Putamen (tissue), 1 donor: ENCODE measurements around the gene NPHP4.
"Not testable (repeated sequence)": the region's sequence is repeated elsewhere in the genome, so short reads cannot be mapped to it uniquely, and the experiment has no call there.

Source experiments
- DNase-seq: peaks from one replicate; pipeline ENCODE4 v3.0.0-alpha.2; 2016; ENCODE audit warnings: low spot score

NPHP4 gene

DNA sequence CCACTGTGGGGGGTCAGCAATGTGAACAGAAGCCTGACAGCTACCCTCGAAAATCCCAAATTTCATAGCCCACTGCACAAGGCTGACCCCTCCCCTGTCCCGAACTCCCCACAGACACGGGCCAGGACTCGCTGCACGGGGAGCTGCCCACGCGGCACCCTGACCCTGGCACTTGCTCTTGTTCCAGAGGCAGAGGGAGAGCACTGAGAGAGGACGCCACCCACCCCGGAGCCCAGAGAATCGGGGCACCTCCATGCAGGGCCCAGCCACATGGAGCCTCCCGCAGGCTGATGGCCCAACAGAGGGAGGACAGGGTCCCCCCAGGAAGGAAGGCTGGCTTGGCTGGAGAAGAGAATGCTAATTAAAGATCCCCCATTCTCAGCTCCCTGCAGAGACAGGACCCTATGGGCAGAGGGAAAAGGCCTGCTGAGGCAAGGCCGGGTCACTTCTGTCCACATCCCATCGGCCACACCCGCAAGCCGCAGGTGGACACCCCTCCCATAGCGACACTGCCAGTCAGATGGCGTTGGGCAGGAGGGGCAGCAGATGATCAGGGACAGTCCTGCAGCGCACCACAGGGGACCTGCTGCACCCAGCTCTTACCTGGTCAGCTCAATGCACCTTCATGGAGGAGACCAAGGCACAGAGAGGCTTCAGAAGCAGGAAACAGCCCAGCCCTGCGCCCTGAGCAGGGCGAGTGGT is 136.9 kb downstream of the NPHP4 start:
- no peak for DNase-seq

DNA sequence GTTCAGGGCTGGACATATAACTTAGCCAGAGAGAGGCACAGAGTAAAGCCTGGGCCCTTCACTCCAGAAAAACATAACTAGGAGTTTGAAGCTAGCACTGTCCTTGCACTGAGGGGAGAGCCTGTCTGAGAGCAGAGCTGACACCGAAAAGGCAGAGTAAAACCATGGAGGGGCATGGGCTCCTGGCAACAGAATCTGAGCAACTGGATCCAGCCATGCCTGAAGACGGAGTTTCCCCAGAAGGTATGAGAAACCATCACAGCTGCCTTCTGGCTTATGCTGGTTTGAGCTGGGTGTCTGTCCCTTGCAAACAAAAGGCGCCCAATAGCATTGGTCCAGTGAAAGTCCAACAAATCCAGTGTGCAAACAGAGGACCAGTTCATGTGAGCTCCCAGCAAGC is 137.5 kb downstream of the NPHP4 start:
- no peak for DNase-seq

DNA sequence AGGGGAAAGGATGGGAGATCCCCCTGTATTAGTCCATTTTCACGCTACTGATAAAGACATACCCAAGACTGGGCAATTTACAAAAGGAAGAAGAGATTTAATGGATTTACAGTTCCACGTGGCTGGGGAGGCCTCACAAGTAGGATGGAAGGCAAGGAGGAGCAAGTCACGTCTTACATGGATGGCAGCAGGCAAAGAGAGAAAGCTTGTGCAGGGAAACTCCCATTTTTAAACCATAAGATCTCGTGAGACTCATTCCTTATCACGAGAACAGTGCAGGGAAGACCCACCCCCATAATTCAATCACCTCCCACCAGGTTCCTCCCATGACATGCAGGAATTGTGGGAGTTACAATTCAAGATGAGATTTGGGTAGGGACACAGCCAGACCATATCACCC is 138.4 kb downstream of the NPHP4 start:
- DNase-seq, result not testable (repeated sequence)

DNA sequence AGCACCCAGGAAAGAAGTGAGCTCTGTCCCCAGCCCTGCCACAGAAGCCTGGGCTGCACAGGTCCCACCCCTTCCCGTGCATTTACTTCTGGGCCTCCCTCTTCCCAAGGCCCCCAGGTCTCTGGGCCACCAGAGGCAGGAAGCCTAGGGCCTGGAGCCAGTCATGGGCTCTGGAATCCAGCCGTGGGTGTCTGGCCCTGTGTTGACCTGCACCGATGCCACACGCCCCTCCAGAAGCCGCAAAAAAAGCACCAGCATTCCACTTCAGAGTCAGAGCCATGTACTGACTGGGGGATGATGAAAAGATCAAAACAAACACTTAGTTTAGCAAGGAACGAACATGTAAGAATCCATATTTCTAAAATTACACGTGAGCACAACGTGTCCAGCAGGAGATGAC is 141.7 kb downstream of the NPHP4 start:
- no peak for DNase-seq

DNA sequence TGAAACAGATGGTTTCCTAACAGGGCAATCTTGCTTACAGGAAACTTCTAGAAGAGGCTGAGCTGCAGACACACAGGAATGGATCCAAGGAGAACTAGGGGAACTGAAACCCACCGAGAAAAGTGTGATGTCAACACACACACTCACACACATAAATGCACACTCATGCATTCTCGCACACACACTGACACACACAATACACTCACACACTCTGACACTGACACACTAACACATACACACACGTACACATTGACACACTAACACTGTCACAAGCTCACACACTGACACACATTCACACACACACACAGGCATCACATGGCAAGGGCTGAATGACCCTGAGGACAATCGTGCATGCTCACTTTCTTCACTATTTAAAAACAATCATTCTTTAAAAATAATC is 142.7 kb downstream of the NPHP4 start:
- no peak for DNase-seq

DNA sequence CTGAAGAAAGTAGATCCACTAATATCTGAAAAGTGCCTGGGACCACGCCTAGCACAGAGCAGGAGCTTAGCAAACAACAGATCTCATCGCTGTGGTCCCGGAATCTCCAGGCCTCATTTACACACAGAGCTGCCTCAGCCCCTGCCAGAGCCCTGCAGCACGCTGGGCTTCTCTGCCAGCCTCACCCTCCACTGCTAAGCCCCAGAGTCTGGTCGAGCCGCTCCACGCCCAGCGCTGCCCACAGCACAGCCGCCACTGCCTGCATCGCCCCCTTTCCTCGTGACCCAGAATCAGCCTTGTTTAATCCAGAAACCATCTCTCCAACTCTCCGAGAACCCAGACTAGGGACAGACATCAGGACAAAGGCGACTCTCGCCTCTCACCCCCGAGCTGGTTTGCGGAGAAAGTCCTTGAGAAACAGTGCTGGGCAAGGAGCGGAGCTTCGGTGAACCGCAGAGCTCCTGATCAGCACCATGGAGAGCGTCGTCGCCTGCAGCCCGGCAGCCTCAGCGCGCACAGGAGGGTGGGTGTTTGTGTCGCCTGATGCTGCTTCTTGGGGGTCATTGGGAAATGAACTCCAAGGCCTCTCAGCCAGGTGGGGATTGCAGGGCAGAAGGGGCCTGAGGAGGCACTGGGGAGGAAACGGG is 145.1 kb downstream of the NPHP4 start:
- DNase-seq, result no peak

DNA sequence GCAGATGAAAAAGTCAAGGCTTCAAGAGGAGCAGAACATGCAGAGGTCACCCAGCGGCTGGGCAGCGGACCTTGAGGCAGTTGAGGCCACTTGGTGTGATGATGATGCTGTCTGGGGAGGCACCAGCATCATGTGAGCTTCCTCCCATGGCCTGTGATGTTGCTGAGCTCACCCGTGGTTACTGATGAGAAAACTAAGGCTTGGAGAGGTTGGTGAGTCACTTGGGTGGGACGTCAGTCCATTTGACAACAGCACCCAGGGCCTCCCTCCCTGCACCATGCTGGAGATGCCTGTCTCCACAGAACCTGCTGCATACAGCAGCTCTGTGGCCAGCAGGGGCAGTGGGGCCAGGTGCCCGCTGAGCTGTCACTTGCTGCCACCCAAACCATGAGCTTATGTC is 146.8 kb downstream of the NPHP4 start:
- DNase-seq, result no peak

DNA sequence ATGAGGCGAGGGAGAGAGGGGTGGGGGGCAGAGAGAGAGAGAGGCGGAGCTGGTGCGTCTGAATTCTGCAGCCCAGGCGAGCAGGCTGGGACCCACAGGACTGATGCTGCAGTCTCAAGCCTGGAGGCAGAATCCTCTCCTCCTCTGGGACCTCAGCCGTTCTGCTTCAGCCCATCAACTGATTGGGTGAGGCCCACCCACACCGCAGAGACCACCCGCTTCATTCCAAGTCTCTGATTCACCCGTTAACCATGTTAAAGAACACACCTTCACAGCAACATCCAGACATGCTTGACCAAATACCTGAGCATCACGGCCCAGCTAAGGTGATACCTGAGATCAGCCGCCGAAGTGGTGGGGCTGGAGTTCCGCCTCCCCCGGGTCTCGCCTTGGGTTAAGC is 147.8 kb downstream of the NPHP4 start:
- no peak for DNase-seq

DNA sequence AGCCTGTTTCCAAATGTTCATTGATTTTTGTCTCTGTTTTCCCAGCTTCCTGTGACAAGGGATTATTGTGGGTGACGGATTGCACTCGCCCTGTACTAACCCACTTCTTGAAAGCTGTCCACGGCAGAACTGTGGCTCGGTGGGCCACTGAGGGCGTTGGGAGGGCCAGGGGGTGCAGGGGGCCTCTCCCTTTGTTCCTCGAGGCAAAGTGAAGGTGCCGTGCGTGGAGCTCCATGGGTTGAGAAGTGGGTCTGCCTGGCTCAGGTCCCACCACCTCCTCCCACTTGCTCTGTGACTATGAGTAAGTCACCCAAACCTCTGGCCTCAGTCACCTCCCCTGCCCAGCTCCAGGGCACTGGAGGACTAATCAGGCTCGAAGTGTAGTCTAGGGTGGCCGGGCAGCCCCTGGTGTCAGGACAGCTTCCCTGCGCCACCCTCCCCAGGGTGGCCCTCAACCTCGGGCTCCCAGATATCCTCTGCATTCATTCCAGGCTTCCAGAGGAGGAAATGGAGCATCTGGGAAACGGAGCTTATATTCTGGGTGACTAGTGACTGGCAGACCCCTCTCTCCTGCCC is 148.6 kb downstream of the NPHP4 start:
- DNase-seq, result no peak

DNA sequence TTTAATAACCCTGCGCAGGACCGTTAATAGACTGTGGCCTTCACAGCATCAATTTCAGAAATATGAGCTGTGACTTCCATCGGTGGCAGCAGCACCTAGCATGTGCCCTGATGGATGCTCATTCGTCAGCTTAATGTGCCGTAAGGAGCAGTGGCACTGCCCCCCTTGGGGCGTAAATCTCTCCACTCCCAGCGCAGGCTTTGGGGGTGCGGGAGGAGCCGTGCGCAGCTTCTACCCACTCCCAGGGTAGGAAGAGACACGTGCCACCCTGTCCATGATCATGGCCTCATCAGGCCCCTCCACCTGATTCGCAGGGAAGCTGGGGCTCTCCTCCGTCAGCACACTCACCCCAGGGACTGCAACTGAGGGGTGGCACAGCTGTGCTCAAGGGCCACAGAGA is 149.5 kb downstream of the NPHP4 start:
- no peak for DNase-seq

DNA sequence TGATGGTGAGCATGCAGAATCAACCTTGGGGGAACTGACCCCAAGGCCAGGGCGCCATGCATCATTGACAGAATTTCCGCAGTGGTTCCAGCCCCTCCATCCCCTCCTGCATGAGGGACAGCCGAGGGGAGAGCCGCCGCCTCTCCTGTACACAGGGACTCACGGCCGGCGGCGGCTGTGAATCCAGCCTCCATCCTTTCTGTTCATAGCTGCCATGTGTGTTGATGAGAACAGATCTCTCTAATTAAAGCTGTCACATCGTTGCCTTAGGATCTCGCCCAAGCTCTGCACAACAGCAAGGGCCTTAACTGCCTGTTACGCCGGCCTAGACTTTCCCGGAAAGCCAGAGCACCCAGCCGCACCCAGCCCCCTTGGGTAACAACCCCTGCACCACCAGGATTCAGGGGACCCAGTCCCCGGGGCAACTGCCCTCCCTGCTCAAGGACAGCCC is 151.6 kb downstream of the NPHP4 start:
- no peak for DNase-seq

DNA sequence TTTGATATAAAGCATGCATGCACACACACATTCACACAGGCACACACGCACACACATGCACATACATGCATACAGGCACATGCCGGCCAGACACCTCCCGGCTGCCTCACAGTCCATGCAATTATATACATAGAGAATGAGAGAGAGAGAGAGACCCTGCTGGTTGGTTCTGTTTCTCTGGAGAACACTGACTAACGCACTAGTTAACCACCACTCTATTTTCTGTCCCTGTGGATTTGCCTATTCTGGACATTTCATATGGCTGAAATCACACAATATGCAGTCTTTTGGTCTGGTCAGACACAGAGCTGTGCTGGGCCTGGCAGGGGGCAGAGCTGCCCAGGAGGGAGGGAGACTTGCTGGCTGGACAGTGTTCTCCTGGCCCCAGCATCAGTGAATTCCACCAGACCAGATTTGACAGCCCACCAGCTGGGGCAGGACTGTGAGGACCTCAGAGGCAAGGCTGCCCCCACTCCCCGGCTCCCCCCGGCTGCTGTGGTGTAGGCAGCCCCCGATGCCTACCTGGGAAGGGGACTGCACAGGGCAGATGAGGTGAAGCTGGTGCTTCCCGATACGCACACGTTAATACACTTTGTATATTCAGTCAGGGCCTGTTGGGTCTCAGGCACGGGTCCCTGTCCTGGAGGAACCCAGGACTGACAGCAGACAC is 152.2 kb downstream of the NPHP4 start:
- no peak for DNase-seq

DNA sequence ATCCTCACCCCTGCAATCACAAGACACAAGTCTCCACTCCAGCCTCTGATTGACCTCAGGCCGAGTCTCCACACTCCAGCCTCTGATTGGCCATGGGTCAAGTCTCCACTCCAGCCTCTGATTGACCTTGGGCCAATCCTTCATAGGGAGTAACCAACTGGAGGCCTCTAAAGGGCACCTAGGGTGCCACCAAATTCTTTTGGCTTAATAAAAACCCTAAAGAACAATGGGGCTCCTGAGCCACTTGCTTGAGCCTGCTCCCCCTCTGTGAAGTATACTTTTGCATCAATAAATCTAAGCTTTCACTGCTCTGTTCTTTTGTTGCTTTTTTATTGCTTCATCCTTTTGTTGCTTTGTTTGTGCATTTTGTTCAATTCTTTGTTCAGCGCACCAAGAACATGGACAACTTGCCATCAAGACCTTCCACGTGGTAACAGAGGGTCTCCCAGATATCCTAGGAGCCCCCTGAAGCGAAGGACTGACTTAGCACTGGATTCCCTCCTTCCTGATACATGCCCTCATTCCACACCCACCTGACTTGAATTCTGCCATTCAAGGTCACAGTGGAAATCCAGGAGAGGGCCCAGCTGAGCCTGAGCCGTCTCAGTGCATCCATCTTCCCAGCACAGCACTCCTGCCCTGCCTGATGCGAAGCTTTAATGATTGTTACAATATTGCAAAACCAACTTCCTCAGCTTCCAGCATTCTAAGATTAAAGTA is 152.9 kb downstream of the NPHP4 start:
- no peak for DNase-seq

DNA sequence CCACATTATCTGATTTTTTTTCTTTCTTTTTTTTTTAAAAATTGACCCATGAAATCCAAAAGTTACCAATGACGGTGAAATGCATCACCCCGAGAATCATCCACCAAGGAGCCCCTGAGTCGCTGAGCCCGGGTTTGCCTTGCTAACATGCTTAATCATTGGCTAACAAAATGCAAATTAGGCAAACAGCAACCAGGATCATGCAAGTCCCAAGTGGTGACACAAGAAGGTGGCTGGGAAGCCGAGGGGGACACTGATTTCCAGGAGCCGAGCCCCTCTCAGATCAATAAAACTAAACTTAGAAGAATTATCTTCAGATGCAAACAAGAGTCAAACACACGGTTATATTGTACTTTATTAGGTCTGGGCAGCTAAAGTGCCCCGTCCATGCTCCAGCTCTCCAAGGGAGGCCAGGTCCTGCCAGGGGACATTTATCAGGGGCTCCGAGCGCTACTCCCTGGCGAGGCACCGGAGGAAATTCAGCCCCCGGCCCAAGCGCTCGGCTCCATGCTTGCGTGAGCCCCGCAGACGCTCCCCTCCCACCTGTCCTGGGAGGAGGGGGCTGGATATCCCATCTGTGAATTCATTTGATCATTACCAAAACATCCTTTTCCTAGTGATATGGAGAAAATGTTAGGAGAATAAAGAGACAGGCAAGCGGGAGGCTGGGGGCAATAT is 154.1 kb downstream of the NPHP4 start:
- no peak for DNase-seq

DNA sequence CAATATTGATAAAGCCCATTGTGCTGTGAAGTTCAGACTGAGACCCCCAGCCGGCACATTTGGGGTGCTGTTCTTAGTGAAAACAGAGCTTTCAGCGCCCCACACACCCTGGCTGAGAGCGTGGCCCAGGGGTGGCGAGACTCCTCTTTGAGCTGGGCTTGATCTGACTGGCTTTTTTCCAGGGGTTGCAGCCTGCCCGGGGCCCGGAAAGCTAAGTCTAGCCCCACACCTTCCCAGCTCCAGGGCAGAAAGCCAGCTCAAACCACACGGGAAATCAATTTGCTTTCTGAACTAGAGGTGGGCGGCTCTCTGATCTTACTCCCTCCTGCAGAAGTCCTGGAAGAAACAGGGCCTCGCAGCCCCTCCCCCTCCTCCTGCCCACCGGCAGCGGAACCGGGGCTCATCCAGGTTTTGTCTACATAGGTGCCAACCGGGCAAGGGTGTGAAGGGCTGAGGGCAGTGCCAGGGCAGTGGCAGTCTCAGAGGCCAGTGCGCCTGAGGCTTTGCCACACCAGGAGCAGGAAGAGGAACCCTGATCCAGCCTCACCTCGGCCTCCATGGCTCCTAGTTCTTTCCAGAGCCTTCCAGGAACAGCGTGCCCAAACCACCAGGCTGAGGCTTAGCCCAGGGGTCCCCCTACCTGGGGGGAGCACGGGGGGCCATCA is 155.3 kb downstream of the NPHP4 start:
- DNase-seq, result no peak

DNA sequence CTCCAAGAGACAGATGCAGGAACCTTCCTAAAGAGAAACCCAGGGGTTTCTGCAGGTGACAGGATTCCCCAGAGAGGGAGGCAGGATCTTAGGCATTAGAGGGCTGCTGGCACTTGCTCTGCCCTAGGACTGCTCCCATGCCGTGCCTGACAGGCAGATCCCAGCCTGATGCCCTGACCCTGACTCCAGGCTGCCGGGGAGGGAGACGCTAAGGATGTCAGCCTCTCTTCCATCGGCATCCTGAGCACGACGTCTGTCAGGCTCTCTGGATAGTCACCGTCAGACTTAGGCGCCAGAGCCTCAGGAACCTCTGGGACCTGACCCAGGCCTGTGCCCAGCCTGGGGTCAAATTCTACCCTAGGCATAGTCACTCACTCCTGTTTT is 157.1 kb downstream of the NPHP4 start:
- no peak for DNase-seq

DNA sequence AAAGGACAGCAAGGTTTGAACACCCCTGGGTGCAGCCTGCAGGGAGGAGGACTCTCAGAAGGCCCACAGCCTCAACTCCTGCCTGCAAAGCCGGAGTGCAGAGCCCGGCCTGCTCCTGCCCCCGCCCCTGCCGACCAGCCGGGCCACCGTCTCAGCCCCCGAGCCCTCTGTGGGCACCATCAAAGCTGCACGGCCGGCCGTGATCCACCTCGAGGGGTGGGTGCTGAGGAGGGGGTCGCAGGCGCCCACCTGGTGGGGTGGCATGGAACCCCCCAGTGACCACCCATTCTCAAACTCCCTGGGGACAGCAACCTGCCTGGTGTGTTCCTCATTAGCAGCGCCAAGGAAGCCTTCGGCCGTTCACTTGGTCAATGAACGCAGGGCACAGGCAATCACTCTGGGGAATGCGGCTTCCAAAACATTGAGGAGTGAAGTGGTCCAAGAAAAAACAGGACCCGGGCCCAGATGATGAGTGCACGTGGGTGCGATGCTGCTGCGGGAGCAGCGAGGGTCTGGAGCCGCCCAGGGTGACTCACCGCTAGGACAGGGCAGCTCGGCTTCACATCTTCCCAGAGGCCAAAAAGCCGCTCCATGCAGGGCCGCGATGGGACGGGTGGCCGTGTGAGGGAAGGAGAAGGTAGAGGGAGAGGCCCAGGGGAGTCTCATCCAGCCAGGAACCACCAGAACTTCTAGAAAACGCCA is 157.6 kb downstream of the NPHP4 start:
- no peak for DNase-seq

DNA sequence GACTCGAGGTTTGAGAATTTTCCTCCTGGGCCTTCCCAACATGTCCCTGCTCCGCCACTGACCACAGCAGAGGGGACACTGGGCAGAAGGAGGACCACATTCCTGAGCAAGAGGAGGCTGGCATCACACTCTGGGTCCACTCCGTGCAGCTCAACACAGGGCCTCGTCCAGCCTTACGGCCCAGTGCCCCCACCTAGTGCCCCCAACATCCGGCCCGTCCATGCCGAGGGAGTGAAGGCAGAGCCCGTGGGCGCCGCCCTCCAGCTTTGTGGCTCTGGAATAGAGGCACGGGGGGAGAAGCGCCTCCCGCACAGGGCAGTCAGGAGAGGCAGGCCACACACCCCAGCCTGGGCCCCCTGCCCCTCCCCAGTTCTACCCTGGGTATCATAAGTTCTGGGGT is 158.3 kb downstream of the NPHP4 start:
- no peak for DNase-seq

DNA sequence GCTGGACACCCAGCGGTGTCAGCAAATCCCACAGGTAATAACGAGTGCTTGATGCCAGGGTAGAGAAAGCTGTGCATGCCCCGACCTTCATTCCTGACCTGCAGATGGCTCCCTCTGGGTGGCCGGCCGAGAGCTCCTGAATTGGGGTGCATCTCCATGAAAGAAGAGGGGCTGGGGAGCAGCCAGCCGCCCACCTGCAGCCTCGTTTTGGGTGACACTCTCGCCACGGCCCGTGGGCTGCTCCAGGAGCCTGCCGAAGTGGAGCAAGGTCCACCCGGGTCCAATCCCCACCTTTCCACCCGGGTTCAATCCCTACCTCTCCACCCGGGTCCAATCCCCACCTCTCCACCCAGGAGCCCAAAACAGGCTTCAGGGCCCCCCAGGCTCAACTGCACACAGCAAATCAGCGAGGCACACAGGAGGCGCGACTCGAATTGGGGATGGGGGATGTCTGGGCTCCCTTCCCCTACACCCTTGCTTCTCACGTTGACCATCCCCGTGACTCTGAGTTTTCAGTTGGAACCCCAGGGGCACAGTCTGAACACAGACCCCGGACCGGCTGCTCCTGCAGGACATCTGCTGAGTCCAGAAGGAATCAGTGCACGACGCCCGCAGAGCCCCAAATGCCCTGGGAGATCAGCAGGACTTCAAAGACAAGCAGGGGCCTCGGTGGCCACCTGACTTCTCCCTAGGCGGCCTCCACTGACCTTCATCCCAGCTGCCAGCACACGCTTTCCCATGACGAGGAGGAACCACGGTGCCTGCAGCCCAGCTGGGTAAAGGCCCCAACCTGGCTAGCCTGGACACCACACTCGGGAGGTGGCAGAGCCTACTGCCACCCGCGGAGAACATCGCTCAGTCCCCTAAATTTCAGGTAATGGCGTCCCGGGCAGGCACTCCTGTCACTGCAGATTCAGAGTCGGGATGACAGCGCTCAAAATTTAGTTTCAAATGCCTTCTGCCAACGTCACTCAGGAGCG is 159.0 kb downstream of the NPHP4 start:
- DNase-seq, result no peak
